ENCODE measurements around the gene CD36. TPM values are rescaled to one million over a fixed set of nuclear protein-coding genes. Genes with fewer than 3 reads are reported as not detected.

Gene CD36
- total RNA-seq, 1 donor from 2014 or later = 1.6 TPM

DNA sequence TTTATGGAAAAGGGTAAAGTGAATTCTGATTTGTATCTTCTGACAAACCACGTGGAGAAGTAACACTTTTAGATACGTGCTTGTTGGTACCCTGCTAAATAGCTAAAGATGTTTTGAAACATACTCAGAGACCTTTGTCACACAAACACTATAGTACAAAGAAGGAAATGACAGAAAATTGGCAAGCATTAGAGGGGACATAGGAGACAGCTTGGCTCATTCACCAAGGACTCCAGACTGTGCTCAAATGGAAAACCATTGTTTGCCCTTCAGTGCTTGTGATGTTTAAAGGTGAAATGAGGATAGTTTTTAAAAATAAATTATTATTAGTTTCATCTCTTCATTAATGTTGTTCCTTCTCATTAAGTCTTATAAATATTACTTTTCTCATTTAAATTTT is 34.0 kb upstream of the CD36 start:
- TF ChIP-seq, protein P1, sequence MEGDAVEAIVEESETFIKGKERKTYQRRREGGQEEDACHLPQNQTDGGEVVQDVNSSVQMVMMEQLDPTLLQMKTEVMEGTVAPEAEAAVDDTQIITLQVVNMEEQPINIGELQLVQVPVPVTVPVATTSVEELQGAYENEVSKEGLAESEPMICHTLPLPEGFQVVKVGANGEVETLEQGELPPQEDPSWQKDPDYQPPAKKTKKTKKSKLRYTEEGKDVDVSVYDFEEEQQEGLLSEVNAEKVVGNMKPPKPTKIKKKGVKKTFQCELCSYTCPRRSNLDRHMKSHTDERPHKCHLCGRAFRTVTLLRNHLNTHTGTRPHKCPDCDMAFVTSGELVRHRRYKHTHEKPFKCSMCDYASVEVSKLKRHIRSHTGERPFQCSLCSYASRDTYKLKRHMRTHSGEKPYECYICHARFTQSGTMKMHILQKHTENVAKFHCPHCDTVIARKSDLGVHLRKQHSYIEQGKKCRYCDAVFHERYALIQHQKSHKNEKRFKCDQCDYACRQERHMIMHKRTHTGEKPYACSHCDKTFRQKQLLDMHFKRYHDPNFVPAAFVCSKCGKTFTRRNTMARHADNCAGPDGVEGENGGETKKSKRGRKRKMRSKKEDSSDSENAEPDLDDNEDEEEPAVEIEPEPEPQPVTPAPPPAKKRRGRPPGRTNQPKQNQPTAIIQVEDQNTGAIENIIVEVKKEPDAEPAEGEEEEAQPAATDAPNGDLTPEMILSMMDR (IDR thresholded peaks at IDR 0.05) = no peak
- TF ChIP-seq EZH2phosphoT487 (IDR thresholded peaks at IDR 0.05) (no peak), EZH2 (IDR thresholded peaks at IDR 0.05) (no peak)
- no peak overlapping the region for H2AFZ ChIP-seq (replicated peaks)
- H3F3A ChIP-seq (ENCODE audit: low read depth) = no peaks in the 10 kb centered on the region
- no peaks in the 10 kb centered on the region for H3K79me2 ChIP-seq (ENCODE audit: low read depth)
- no peak overlapping the region for H3K4me3 Mint-ChIP-seq
- H3K9ac ChIP-seq = no peak overlapping the region
- H3K36me3 ChIP-seq = no peaks in the 10 kb centered on the region
- no peaks in the 10 kb centered on the region for H3K4me1 ChIP-seq
- no peak overlapping the region for H3K4me3 ChIP-seq
- no peaks in the 10 kb centered on the region for H3K27me3 ChIP-seq
- no peaks in the 10 kb centered on the region for H3K9me3 ChIP-seq (ENCODE audit: low read depth)
- no peaks in the 10 kb centered on the region for H3K9me3 Mint-ChIP-seq
- no peaks in the 10 kb centered on the region for H3K4me1 Mint-ChIP-seq
- H4K20me1 ChIP-seq (ENCODE audit: low read depth) = no peaks in the 10 kb centered on the region
- DNase-seq (ENCODE audit: low spot score) = no peak
- H3K27me3 Mint-ChIP-seq (ENCODE audit: insufficient read depth, low read depth) = peaks cover 4% of the 10 kb centered on the region
- H3K36me3 Mint-ChIP-seq = no peaks in the 10 kb centered on the region
- no peak overlapping the region for H3K4me2 ChIP-seq
- H3K27ac Mint-ChIP-seq = no peak overlapping the region
- H3K27ac ChIP-seq = no peak overlapping the region

DNA sequence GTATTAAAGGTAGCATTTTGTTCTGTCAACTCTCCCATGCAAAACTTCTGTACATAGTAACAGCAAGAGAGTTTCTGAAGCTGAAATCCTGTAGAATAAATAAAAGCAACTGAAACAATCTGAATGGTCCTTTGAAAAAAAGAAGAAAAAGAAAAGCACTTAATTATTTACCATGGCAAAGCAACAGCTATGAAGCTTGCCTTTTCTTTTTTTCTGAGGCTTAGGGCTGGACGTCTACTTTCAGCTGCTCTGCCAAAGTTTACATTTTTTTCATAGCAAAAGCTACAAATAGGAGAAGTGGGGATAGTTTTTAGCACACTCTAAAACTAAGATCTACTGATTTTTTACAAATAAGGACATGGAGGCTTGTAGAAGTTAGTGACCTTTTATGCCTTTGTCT is 31.3 kb upstream of the CD36 start:
- Histone ChIP-seq H3K4me1 (no peaks in the 10 kb centered on the region), H3K27ac (no peak overlapping the region), H3K36me3 (no peaks in the 10 kb centered on the region), H3K27me3 (no peaks in the 10 kb centered on the region), H4K20me1 (ENCODE audit: low read depth) (no peaks in the 10 kb centered on the region), H3K79me2 (ENCODE audit: low read depth) (no peaks in the 10 kb centered on the region), H3K9me3 (ENCODE audit: low read depth) (no peaks in the 10 kb centered on the region), H3F3A (ENCODE audit: low read depth) (no peaks in the 10 kb centered on the region), H3K9ac (no peak overlapping the region), H3K4me2 (no peak overlapping the region), H2AFZ (replicated peaks) (no peak overlapping the region), H3K4me3 (no peak overlapping the region)
- H3K4me3 Mint-ChIP-seq = no peak overlapping the region
- DNase-seq (ENCODE audit: low spot score) = no peak
- no peak overlapping the region for H3K27ac Mint-ChIP-seq
- no peaks in the 10 kb centered on the region for H3K36me3 Mint-ChIP-seq
- H3K4me1 Mint-ChIP-seq = no peaks in the 10 kb centered on the region
- TF ChIP-seq EZH2phosphoT487 (IDR thresholded peaks at IDR 0.05) = no peak
- TF ChIP-seq EZH2 (IDR thresholded peaks at IDR 0.05) = no peak
- TF ChIP-seq, protein P1 (IDR thresholded peaks at IDR 0.05) = no peak
- no peaks in the 10 kb centered on the region for H3K9me3 Mint-ChIP-seq
- peaks cover 4% of the 10 kb centered on the region for H3K27me3 Mint-ChIP-seq (ENCODE audit: insufficient read depth, low read depth)

DNA sequence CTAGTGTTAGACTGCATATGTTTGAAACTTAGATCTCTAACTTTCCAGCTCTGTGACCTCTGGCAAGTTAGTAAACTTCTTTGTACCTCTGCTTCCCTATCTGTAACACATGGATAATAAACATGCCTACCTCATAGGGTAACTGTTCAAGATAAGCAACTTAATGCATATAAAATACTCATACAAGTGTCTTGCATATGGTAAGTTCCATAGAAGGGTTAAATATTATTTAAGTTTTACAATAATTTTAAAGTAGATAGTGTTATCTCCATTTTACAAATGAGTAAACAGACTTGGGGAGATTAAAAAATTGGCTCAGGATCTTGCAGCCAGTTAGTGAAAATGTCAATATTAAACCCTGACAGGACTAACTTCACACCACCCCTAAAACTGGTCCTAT is 30.1 kb upstream of the CD36 start:
- Histone ChIP-seq H3K27ac (no peak overlapping the region), H3K4me2 (no peak overlapping the region), H3K9me3 (ENCODE audit: low read depth) (no peaks in the 10 kb centered on the region), H3K36me3 (no peaks in the 10 kb centered on the region), H3K4me1 (no peaks in the 10 kb centered on the region), H4K20me1 (ENCODE audit: low read depth) (no peaks in the 10 kb centered on the region), H3K79me2 (ENCODE audit: low read depth) (no peaks in the 10 kb centered on the region), H3K9ac (no peak overlapping the region), H3F3A (ENCODE audit: low read depth) (no peaks in the 10 kb centered on the region), H2AFZ (replicated peaks) (no peak overlapping the region), H3K27me3 (no peaks in the 10 kb centered on the region), H3K4me3 (no peak overlapping the region)
- Mint-ChIP-seq H3K9me3 (no peaks in the 10 kb centered on the region), H3K27me3 (ENCODE audit: insufficient read depth, low read depth) (peaks cover 4% of the 10 kb centered on the region), H3K36me3 (no peaks in the 10 kb centered on the region), H3K4me1 (no peaks in the 10 kb centered on the region), H3K4me3 (no peak overlapping the region), H3K27ac (no peak overlapping the region)
- no peak for DNase-seq (ENCODE audit: low spot score)
- TF ChIP-seq EZH2phosphoT487 (IDR thresholded peaks at IDR 0.05) (no peak), EZH2 (IDR thresholded peaks at IDR 0.05) (no peak)
- TF ChIP-seq, protein P1 (IDR thresholded peaks at IDR 0.05) = no peak
